GM21515 (cell line): ENCODE data around the gene LRRK1.

Source experiments
- ATAC-seq: cut with Tn5 transposase; IDR thresholded peaks from one replicate; pipeline ENCODE4 v1.9.1; 2021; ENCODE audit not compliant: unreplicated experiment

The LRRK1 gene

GRCh38 chr15:101107625-101108460 lies 188.7 kb downstream of the LRRK1 start:
- ATAC-seq, result no peak

GRCh38 chr15:101108461-101108775 lies 189.3 kb downstream of the LRRK1 start:
- ATAC-seq, result no peak

GRCh38 chr15:101108791-101109190 lies 189.6 kb downstream of the LRRK1 start:
- no peak for ATAC-seq

- no peak for ATAC-seq
These were observed 191.8 kb downstream of the LRRK1 start for GRCh38 chr15:101110681-101111569.

GRCh38 chr15:101111570-101112262 lies 192.6 kb downstream of the LRRK1 start:
- ATAC-seq, result no peak

- no peak for ATAC-seq
These were observed 193.4 kb downstream of the LRRK1 start for GRCh38 chr15:101112336-101113113.

- no peak for ATAC-seq
These were observed 194.2 kb downstream of the LRRK1 start for GRCh38 chr15:101113114-101114005.

- ATAC-seq, result no peak
These were observed 195.0 kb downstream of the LRRK1 start for GRCh38 chr15:101114166-101114565.

GRCh38 chr15:101114610-101115009 lies 195.5 kb downstream of the LRRK1 start:
- ATAC-seq, result no peak

GRCh38 chr15:101115393-101115785 lies 196.2 kb downstream of the LRRK1 start:
- ATAC-seq, result no peak

- no peak for ATAC-seq
These were observed 196.9 kb downstream of the LRRK1 start for GRCh38 chr15:101115786-101116680.

GRCh38 chr15:101116681-101116976 lies 197.5 kb downstream of the LRRK1 start:
- no peak for ATAC-seq

GRCh38 chr15:101118116-101118515 lies 199.0 kb downstream of the LRRK1 start:
- ATAC-seq, result no peak

GRCh38 chr15:101118615-101119014 lies 199.5 kb downstream of the LRRK1 start:
- no peak for ATAC-seq

- ATAC-seq, result no peak
These were observed 200.0 kb downstream of the LRRK1 start for GRCh38 chr15:101119181-101119580.
